Ascending aorta (tissue), 2 donors: Measurements from ENCODE around the gene TAC4. TPM values are rescaled to one million over a fixed set of nuclear protein-coding genes. Genes with fewer than 3 reads are reported as not detected.

ENCODE experiments used
- DNase-seq, 2 donors: peaks; one replicate each; pipeline ENCODE4 v3.0.0-alpha.2; 2019; ENCODE audit warnings: low spot score in 2 of 2
- H3K27ac ChIP-seq, 2 donors: fragments of 200-600 bp; sonication (generic); one replicate each; pipeline ENCODE4 v1.5.1; 2016 to 2017; ENCODE audit warnings: mild to moderate bottlenecking in 1 of 2
- H3K27me3 ChIP-seq: fragments of 200-600 bp; sonication (generic); one replicate; pipeline ENCODE4 v1.5.1; 2017
- H3K36me3 ChIP-seq, 2 donors: fragments of 200-600 bp; sonication (generic); one replicate each; pipeline ENCODE4 v1.5.1; 2016
- H3K4me1 ChIP-seq, 2 donors: fragments of 200-600 bp; sonication (generic); one replicate each; pipeline ENCODE4 v1.5.1; 2016 to 2017; ENCODE audit warnings: mild to moderate bottlenecking in 1 of 2
- H3K4me3 ChIP-seq, 2 donors: fragments of 200-600 bp; sonication (generic); one replicate each; pipeline ENCODE4 v1.5.1; 2016 to 2017; ENCODE audit warnings: mild to moderate bottlenecking in 1 of 2
- H3K9me3 ChIP-seq, 2 donors: fragments of 200-600 bp; sonication (generic); one replicate each; pipeline ENCODE4 v1.5.1; 2016
- CTCF ChIP-seq, 3 experiments: fragments of 200-600 bp in 2 of 3; fragments of 450-650 bp in 1 of 3; sonication (generic) in 2 of 3; IDR thresholded peaks; one replicate each; pipeline ENCODE4 v1.5.1; 2016 to 2019; ENCODE audit warnings: antibody characterized with exemption in 3 of 3, mild to moderate bottlenecking in 1 of 3, moderate library complexity in 1 of 3
- intact Hi-C: fragments of 100-400 bp; cut with DNase I; formaldehyde crosslinking; loops from one replicate; pipeline ENCODE4 v1.15.1; 2023
- total RNA-seq: library from RNA; depleted of rRNA; stranded (reverse); fragments of >200 nt; gene quantifications from one replicate; pipeline ENCODE4 v1.1.0, GENCODE V29; 2016

The TAC4 gene
- total RNA-seq, 1 donor from 2014 or later = not detected

DNA sequence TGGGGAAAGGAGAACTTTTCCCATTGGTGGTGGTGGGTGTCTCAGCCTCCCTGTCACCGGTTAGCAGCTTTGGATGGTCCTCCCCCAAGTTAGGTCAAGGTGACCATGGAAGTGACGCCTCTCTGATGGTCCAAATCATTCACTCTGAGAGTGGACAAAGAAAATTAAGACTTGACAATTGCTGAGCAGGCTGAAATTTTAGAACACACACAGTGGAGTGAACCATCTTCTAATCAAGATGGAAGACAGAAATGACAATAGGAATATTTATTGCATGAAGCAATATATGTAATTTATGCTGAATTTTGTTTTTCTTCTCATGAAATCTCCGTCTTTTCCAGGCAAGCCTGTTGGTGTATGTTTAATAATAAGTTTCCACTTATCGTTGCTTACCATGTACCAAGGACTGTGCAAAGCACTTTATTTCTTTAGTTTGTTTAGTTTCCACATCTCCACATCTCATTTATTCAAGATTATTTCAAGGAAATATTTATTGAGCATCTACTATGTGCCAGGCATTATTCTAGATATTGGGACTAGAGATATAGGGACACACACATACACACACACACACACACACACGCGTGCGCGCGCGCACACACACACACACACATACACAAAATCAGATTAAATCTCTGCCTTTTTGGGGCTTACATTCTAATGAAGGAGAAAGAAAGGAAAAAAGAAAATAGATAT is 44.0 kb upstream of the TAC4 start:
- intact Hi-C loops = no loop called here
- no peak for DNase-seq
- no peak for TF ChIP-seq CTCF (IDR thresholded peaks at IDR 0.05)
- Histone ChIP-seq H3K4me1 (no peaks in the 10 kb centered on the region), H3K9me3 (no peaks in the 10 kb centered on the region), H3K36me3 (no peaks in the 10 kb centered on the region), H3K27ac (no peak overlapping the region), H3K27me3 (no peaks in the 10 kb centered on the region), H3K4me3 (no peak overlapping the region)

- TF ChIP-seq CTCF (IDR thresholded peaks at IDR 0.05) = no peak
- intact Hi-C loops = no loop called here
Observed at GRCh38 chr17:49891271-49891670, 43.4 kb upstream of the TAC4 start.

GRCh38 chr17:49890852-49891251 is 43.0 kb upstream of the TAC4 start:
- TF ChIP-seq CTCF (IDR thresholded peaks at IDR 0.05) = no peak

More at GRCh38 chr17:49891271-49891670, 43.4 kb upstream of the TAC4 start:
- Histone ChIP-seq H3K4me3 (no peak overlapping the region), H3K9me3 (no peaks in the 10 kb centered on the region), H3K4me1 (no peaks in the 10 kb centered on the region), H3K27me3 (no peaks in the 10 kb centered on the region), H3K36me3 (no peaks in the 10 kb centered on the region), H3K27ac (no peak overlapping the region)
- no peak for DNase-seq

DNA sequence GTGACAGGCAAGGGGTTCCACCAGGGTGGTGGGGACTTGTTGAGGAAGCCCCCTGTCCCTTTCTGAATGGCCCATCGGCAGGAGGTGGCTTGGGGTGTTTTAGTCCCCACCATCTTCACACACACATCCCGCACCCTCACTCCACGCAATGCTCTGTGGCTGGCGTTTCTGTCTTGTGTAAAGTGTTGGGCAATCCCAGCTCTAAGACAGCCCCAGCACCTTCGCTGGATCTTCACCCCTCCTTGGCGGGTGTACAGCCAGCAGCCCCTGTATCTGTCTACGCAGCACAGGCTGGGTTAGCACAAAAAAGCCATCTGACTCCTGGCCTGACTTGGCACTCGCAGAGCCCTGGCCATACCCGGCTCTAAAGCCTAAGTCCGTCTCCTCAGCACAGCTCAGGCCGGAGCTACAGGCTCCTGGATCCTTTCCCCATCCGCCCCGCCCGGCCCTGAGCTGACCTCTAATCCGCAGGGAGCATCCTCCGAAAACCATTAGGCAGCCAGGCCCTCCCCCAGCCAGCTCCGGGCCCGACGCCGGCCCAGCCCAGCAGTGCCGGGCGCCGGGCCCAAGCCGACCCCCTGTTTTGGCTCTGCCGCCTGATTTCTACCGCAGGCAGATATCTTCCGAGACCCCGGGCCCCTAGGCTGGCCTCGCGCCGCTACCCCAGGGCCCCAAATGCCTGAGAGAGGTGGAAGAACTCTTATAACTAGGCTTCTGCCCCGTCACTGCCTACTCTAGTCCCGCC is 42.4 kb upstream of the TAC4 start:
- Histone ChIP-seq H3K36me3 (no peaks in the 10 kb centered on the region), H3K4me3 (no peak overlapping the region), H3K9me3 (no peaks in the 10 kb centered on the region), H3K27ac (no peak overlapping the region), H3K4me1 (no peaks in the 10 kb centered on the region), H3K27me3 (no peaks in the 10 kb centered on the region)
- no peak for TF ChIP-seq CTCF (IDR thresholded peaks at IDR 0.05)
- no peak for DNase-seq
- intact Hi-C loops = no loop called here

More at GRCh38 chr17:49890852-49891251, 43.0 kb upstream of the TAC4 start:
- intact Hi-C loops = no loop called here
- Histone ChIP-seq H3K9me3 (no peaks in the 10 kb centered on the region), H3K27ac (no peak overlapping the region), H3K36me3 (no peaks in the 10 kb centered on the region), H3K4me3 (no peak overlapping the region), H3K27me3 (no peaks in the 10 kb centered on the region), H3K4me1 (no peaks in the 10 kb centered on the region)
- no peak for DNase-seq

GRCh38 chr17:49889500-49889899 is 41.6 kb upstream of the TAC4 start:
- no peak for DNase-seq
- Histone ChIP-seq H3K9me3 (no peaks in the 10 kb centered on the region), H3K4me3 (no peak overlapping the region), H3K36me3 (no peaks in the 10 kb centered on the region), H3K27me3 (no peaks in the 10 kb centered on the region), H3K27ac (no peak overlapping the region), H3K4me1 (no peaks in the 10 kb centered on the region)
- no peak for TF ChIP-seq CTCF (IDR thresholded peaks at IDR 0.05)
- intact Hi-C loops = no loop called here
